Erythroblast (primary cell): ENCODE measurements around the gene PEX1.
"Not testable (repeated sequence)": the region's sequence is repeated elsewhere in the genome, so short reads cannot be mapped to it uniquely, and the experiment has no call there.

Experiments
- DNase-seq, 2 experiments: peaks; one replicate each; lab custom pipeline; 2025; lab: John Stamatoyannopoulos, UW
- GATA1 ChIP-seq: IDR thresholded peaks from 2 replicates; pipeline ENCODE4 v1.6.1; 2011; ENCODE audit warnings: low read depth, mild to moderate bottlenecking, control low read depth, low read length, moderate library complexity
- POLR2A ChIP-seq: IDR thresholded peaks from 2 replicates; pipeline ENCODE4 v1.6.1; 2011; ENCODE audit warnings: mild to moderate bottlenecking, low read length

PEX1 gene

GRCh38 chr7:92528188-92528957 lies at the start of gene PEX1, which contains the start of gene RBM48:
PEX1 (minus strand) TSS chr7:92528520; CDS start chr7:92528435, 85 bp downstream.
RBM48 (plus strand) TSS chr7:92528795; CDS start chr7:92528814, 19 bp downstream.
- peak; percentile 99 to 100 for DNase-seq
- no peak for TF ChIP-seq GATA1
- TF ChIP-seq POLR2A, result peak; percentile 87

DNA sequence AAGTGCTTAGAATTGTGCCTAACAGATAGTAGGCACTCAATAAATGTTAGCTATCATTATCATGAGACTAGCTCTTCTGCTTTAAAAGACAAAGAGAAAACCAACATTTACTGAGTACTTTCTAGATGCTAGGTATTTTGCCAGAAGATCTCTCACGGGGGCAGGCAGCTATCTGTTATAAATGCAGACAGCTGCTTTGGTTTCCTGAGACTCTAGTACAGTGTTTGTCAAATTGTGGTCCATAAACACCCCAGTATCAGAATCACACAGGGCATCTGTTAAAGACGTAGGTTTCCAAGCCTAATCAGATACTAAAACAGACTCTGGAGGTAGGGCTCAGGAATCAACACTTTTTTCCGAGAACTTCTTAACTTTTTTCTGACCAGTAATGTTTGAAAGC lies 48.0 kb upstream of the PEX1 start:
- no peak for DNase-seq
- no peak for TF ChIP-seq GATA1
- TF ChIP-seq POLR2A, result no peak

GRCh38 chr7:92569137-92569536 lies 40.8 kb upstream of the PEX1 start:
- no peak for DNase-seq
- TF ChIP-seq POLR2A (no peak), GATA1 (no peak)

DNA sequence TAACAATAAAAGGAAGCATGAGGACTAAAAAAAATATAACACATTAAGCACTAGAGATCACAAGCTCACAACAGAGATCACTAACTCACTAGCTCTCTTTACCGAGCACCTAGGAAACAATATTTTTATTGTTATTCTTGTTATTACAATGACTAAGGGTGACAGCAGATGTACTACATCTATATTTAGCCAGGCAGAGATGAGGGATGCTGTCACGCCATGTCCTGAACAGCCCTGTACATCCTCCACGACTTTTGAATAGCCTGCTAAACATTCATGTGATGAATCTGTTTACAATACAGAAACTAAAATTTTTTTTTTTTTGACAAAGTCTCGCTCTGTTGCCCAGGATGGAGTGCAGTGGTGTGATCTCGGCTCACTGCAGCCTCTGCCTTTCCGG lies 39.1 kb upstream of the PEX1 start:
- TF ChIP-seq POLR2A (no peak), GATA1 (no peak)
- no peak for DNase-seq

- TF ChIP-seq POLR2A (no peak), GATA1 (no peak)
- no peak for DNase-seq
Measured at GRCh38 chr7:92563345-92563744, 35.0 kb upstream of the PEX1 start.

DNA sequence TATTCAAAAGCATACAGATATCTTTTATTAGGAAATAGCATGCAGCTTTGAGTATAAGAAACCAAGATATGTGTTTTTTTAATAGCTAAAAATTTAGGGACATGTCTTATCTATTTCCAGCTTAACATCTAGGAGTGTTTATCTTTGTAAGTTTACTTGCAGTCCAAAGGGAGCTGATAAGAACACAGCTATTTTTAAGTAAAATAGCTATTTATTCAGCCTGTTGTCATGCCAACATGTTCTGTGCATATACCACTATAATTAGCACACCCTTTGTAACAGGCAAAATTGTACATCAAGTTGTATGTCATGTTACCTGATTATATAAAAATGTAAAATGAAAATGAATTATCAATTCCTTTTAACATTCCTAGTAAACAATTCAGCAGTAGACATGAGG lies 32.3 kb upstream of the PEX1 start:
- peak; percentile 31 to 75 for DNase-seq
- TF ChIP-seq POLR2A (no peak), GATA1 (no peak)

DNA sequence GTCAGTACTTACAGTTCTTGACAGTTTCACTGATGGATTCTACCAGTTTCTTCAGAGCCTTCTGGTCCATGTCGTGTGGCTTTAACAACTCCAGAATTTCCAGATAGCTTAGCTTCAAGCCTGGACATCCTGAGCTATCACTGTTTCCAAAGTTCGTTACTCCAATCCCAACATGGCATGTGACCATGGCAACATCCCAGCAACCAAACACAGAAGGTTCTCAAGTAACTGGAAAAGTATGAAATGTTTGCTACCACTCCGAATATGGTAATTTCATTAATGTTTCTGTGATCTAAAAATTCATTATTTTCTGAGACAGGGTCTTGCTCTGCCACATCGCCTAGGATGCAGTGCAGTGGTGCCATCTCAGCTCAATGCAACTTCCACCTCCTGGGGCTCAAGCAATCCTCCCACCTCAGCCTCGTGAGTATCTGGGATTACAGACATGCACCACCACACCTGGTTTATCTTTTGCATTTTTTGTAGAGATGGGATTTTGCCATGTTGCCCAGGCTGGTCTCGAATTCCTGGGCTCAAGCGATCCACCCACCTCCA lies 29.6 kb upstream of the PEX1 start:
- DNase-seq, result no peak
- TF ChIP-seq POLR2A (no peak), GATA1 (no peak)

DNA sequence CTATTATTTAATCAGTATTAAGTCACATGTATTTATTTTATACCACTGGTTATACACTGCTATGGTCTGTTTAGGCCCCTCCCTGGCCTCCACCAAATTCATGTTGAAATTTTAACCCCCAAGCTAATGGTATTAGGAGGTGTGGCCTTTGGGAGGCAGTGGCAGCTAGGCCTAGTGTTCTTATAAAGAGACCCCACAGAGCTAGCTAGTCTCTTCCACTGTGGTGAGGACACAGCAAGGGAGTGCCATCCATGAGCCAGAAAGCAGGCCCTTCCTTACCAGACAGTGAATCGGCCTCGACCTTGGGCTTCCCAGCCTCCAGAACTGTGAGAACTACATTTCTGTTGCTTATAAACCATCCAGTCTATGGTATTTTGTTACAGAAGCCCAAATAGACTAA lies 28.9 kb upstream of the PEX1 start:
- DNase-seq, result no peak
- TF ChIP-seq GATA1, result no peak
- no peak for TF ChIP-seq POLR2A

DNA sequence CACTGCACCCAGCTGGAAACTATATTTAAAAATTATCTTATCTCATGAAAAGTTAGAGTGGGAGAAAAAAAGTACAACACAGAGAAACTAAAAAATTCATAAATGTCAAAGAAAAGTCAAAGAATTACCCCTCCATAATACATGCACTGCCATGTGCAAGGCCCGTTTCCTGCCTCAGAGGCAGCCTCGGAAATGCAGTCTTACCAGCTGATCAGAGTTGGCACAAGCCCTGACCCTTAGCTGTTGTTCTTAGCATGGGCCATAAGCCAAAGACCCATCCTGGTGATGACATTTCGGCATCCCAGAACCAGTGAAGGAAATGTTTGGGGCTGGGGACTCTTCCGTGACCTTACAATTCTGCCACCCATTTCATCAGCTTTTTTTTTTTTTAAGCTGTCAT lies 21.9 kb upstream of the PEX1 start:
- TF ChIP-seq POLR2A (no peak), GATA1 (no peak)
- no peak for DNase-seq

GRCh38 chr7:92547579-92547978 lies 19.3 kb upstream of the PEX1 start:
- DNase-seq, result no peak
- TF ChIP-seq POLR2A, result no peak
- TF ChIP-seq GATA1, result no peak

DNA sequence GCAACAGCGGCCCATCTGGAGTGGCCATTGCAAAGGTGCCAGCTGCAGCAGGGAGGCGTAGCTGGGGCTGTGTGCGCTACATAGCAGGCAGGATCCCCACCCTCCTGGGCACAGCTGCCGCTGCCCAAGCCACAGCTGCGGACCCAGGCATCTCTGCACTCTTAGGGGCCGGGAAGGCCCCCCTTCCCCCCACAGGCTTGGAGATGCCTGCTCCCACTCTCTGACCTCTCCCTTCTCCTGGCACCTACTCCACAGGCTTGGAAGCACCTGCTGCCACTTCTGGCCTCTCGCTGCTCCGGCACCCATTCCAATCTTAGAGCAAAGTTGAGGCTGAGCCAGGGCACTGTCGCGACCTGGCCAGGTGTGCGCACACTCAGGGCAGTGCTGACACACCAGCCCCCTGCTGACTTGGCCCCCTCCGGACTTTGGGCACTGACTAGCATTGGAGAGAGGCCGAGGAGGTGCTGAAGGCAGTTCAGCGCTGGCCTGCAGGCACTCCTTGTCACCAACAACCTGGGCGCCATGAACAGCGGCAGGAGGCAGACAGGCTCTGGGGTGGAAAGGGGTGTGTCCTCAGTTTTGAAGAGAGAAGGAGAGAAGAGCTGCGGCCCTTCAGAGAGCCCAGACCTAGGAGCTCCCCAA lies 18.7 kb upstream of the PEX1 start:
- DNase-seq, result no peak
- TF ChIP-seq GATA1, result no peak

DNA sequence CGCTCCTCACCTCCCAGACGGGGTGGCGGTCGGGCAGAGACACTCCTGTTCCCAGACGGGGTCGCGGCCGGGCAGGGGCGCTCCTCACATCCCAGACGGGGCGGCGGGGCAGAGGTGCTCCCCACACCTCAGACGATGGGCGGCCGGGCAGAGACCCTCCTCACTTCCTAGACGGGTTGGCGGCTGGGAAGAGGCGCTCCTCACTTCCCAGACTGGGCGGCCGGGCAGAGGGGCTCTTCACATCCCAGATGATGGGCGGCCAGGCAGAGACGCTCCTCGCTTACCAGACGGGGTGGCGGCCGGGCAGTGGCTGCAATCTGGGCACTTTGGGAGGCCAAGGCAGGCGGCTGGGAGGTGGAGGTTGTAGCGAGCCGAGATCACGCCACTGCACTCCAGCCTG lies 16.8 kb upstream of the PEX1 start:
- DNase-seq, result not testable (repeated sequence)

DNA sequence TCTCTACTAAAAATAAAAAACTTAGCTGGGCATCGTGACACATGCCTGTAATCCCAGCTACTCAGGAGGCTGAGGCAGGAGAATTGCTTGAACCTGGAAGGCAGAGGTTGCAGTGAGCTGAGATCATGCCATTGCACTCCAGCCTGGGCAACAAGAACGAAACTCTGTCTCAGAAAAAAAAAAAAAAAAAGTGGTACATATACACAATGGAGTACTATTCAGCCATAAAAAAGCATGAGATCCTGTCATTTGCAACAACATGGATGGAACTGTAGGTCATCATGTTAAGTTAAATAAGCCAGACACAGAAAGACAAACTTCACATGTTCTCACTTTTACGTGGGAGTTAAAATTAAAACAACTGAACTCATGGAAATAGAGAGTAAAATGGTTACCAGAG lies 15.2 kb upstream of the PEX1 start:
- DNase-seq, result not testable (repeated sequence)

GRCh38 chr7:92534572-92534971 lies 6.3 kb upstream of the PEX1 start:
- no peak for DNase-seq
- TF ChIP-seq POLR2A (no peak), GATA1 (no peak)

DNA sequence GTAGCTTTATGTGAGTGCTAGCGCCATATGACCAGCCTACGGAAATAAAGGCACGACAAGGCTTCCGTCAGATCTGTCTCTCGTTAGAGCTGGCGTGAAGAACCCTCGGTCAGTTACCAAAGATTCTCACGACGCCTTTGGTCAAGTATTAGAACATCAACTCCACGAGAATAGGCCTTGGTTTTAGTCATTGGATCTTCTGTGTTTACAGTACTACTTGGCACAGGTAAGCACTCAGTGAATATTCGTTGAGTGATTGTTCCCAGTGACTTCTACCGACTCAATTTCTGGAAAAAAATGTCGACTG lies 591 bp upstream of the PEX1 start:
- peak; percentile 35 for TF ChIP-seq POLR2A
- no peak for TF ChIP-seq GATA1
- no peak for DNase-seq
